Activated CD8-positive, alpha-beta memory T cell treated with anti-CD3 and anti-CD28 coated beads for 24 hours (primary cell): ENCODE results near the gene TEAD1.

ENCODE experiments used
- DNase-seq: peaks from one replicate; pipeline ENCODE4 v3.0.0-alpha.2; 2020

The TEAD1 gene

GRCh38 chr11:12818333-12819015 lies 144.3 kb downstream of the TEAD1 start:
- DNase-seq, result no peak

- no peak for DNase-seq
These were observed 148.3 kb downstream of the TEAD1 start for GRCh38 chr11:12822392-12823022.

GRCh38 chr11:12824281-12825041 lies 150.2 kb downstream of the TEAD1 start:
- DNase-seq, result no peak

GRCh38 chr11:12826441-12826840 lies 152.2 kb downstream of the TEAD1 start:
- DNase-seq, result no peak

- no peak for DNase-seq
These were observed 153.1 kb downstream of the TEAD1 start for GRCh38 chr11:12827369-12827768.

GRCh38 chr11:12827929-12828812 lies 153.9 kb downstream of the TEAD1 start:
- no peak for DNase-seq

GRCh38 chr11:12829131-12829530 lies 154.9 kb downstream of the TEAD1 start:
- DNase-seq, result no peak

GRCh38 chr11:12829540-12830314 lies 155.5 kb downstream of the TEAD1 start:
- DNase-seq, result no peak

GRCh38 chr11:12831471-12832202 lies 157.4 kb downstream of the TEAD1 start:
- no peak for DNase-seq

GRCh38 chr11:12832480-12833224 lies 158.4 kb downstream of the TEAD1 start:
- DNase-seq, result no peak

- DNase-seq, result no peak
These were observed 159.9 kb downstream of the TEAD1 start for GRCh38 chr11:12834166-12834565.

- DNase-seq, result no peak
These were observed 160.4 kb downstream of the TEAD1 start for GRCh38 chr11:12834630-12835029.

- DNase-seq, result no peak
These were observed 161.1 kb downstream of the TEAD1 start for GRCh38 chr11:12835286-12835685.

- DNase-seq, result no peak
These were observed 164.4 kb downstream of the TEAD1 start for GRCh38 chr11:12838463-12839123.

GRCh38 chr11:12840871-12841660 lies 166.8 kb downstream of the TEAD1 start:
- DNase-seq, result no peak

GRCh38 chr11:12841946-12842630 lies 167.9 kb downstream of the TEAD1 start:
- no peak for DNase-seq

- no peak for DNase-seq
These were observed 168.9 kb downstream of the TEAD1 start for GRCh38 chr11:12842933-12843636.

- no peak for DNase-seq
These were observed 170.9 kb downstream of the TEAD1 start for GRCh38 chr11:12845163-12845562.
